Activated T-cell treated with anti-CD3 and anti-CD28 coated beads, Interleukin-2, amount 50 U/mL, for 72 hours (primary cell): ENCODE data around the gene TIMP2. TPM values are rescaled to one million over a fixed set of nuclear protein-coding genes. Genes with fewer than 3 reads are reported as not detected.
A peak's percentile ranks its signal among the peaks of the same experiment; 100 is the strongest.

Experiments
- ATAC-seq, 2 donors: fragments of 150-1000 bp; cut with Tn5 transposase; replicated peaks in 1 of 2; 2 replicates each; pipeline ENCODE4 v1.10.0; 2021; ENCODE audit warnings: moderate library complexity in 2 of 2, mild to moderate bottlenecking in 1 of 2
- DNase-seq, 2 donors: peaks; one replicate each; pipeline ENCODE4 v3.0.0; 2021 to 2022; ENCODE audit warnings: mixed read lengths in 1 of 2
- H3K27ac Mint-ChIP-seq: one replicate; pipeline ENCODE4 v1.8.0; 2022; ENCODE audit warnings: mild to moderate bottlenecking, moderate library complexity, mixed read lengths
- H3K27me3 Mint-ChIP-seq: one replicate; pipeline ENCODE4 v1.8.0; 2022; ENCODE audit warnings: low read depth, mixed read lengths
- H3K36me3 Mint-ChIP-seq, 2 donors: one replicate each; pipeline ENCODE4 v1.8.0; 2022; ENCODE audit warnings: mixed read lengths in 2 of 2, mild to moderate bottlenecking in 1 of 2; ENCODE audit not compliant: insufficient read depth in 2 of 2
- H3K4me1 Mint-ChIP-seq: one replicate; pipeline ENCODE4 v1.8.0; 2022; ENCODE audit warnings: low read depth, mixed read lengths
- H3K4me3 Mint-ChIP-seq, 2 donors: one replicate each; pipeline ENCODE4 v1.8.0; 2022; ENCODE audit warnings: mild to moderate bottlenecking in 2 of 2, mixed read lengths in 2 of 2, moderate library complexity in 2 of 2
- H3K9me3 Mint-ChIP-seq, 2 donors: one replicate each; pipeline ENCODE4 v1.8.0; 2022; ENCODE audit warnings: mixed read lengths in 2 of 2
- total RNA-seq, 2 donors: library from RNA; stranded (reverse); gene quantifications; one replicate each; pipeline ENCODE4 v1.2.3, GENCODE V29; 2022

Gene TIMP2
- total RNA-seq, 2 donors from 2014 or later: 2.6 to 4.1 TPM

GRCh38 chr17:78842881-78843565 is 82.2 kb downstream of the TIMP2 start:
- Mint-ChIP-seq H3K36me3 (peaks cover 0 to 5% of the 10 kb centered on the region in 2 donors), H3K9me3 (no peaks in the 10 kb centered on the region), H3K4me1 (peaks cover 48% of the 10 kb centered on the region), H3K27ac (no peak overlapping the region), H3K27me3 (no peaks in the 10 kb centered on the region), H3K4me3 (no peak overlapping the region)
- ATAC-seq (no peak), DNase-seq (peak; percentile 60 to 70)

GRCh38 chr17:78840780-78841611 is 84.2 kb downstream of the TIMP2 start, which contains the start of gene USP36:
USP36 (minus strand) TSS chr17:78840814; CDS start chr17:78836363, 4,451 bp downstream.
- ATAC-seq: peak; percentile 90 to 91
- Mint-ChIP-seq H3K27ac (peak within 1 kb of the TSS; percentile 85), H3K4me1 (peaks cover 62% of the 10 kb centered on the region)

DNA sequence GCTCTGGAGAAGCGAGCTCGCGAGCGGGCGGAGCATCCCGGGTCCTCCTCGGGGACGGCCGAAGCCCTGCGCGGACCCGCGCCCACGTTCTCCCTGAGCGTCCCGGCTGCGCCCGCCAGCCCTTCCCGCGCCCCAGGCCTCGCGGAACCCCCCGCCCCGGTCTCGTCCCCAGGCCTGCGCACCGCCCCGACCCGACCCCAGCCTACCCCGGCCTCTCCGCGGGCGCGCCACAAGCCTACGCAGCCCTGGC is 84.7 kb downstream of the TIMP2 start:
- Mint-ChIP-seq H3K27me3 (no peaks in the 10 kb centered on the region), H3K4me1 (peaks cover 62% of the 10 kb centered on the region), H3K36me3 (peaks cover 8 to 16% of the 10 kb centered on the region in 2 donors), H3K9me3 (no peaks in the 10 kb centered on the region), H3K4me3 (peak overlapping the region; percentile 90 to 93), H3K27ac (peak overlapping the region; percentile 8)
- DNase-seq (no peak), ATAC-seq (no peak)

More at GRCh38 chr17:78840780-78841611, 84.2 kb downstream of the TIMP2 start, which contains the start of gene USP36:
- H3K4me3 Mint-ChIP-seq: peak within 1 kb of the TSS; percentile 90 to 93
- H3K27me3 Mint-ChIP-seq: no peaks in the 10 kb centered on the region
- DNase-seq: peak; percentile 100
- peaks cover 8 to 11% of the 10 kb centered on the region in 2 donors for H3K36me3 Mint-ChIP-seq
- no peaks in the 10 kb centered on the region for H3K9me3 Mint-ChIP-seq

GRCh38 chr17:78839762-78840529 is 85.2 kb downstream of the TIMP2 start:
- no peaks in the 10 kb centered on the region for H3K9me3 Mint-ChIP-seq
- peaks cover 11 to 16% of the 10 kb centered on the region in 2 donors for H3K36me3 Mint-ChIP-seq
- no peaks in the 10 kb centered on the region for H3K27me3 Mint-ChIP-seq
- ATAC-seq (peak; percentile 30 to 36), DNase-seq (peak; percentile 68 to 73)
- H3K4me3 Mint-ChIP-seq: peak overlapping the region; percentile 90 to 93
- peaks cover 62% of the 10 kb centered on the region for H3K4me1 Mint-ChIP-seq
- H3K27ac Mint-ChIP-seq: peak overlapping the region; percentile 85

DNA sequence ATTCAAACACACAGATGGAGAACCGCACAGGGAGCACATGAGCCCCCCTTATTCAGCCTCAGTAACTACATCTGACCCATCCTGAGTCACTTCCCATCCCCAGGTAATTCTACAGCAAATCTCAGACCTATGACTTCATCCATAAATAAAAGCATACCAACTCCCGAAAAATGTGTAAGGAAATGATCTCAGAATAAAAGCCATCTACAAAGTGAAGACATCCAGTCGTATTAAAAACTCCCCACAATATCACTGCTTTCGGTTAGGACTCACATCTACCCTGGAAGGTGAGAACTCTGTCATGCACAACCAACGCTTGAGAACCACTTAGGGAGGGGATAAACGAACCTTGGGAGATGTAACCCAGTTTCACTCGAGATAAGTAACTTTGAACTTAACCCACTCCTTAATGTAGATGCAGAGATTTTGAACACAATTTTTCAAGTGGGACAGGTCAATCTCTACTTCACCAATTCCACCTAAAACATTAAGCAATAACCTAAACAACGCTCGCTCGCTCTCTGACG is 85.9 kb downstream of the TIMP2 start:
- H3K4me1 Mint-ChIP-seq: peaks cover 56% of the 10 kb centered on the region
- peak overlapping the region; percentile 90 to 93 for H3K4me3 Mint-ChIP-seq
- ATAC-seq (no peak), DNase-seq (no peak)
- peaks cover 11 to 16% of the 10 kb centered on the region in 2 donors for H3K36me3 Mint-ChIP-seq
- H3K27ac Mint-ChIP-seq: peak overlapping the region; percentile 85
- H3K27me3 Mint-ChIP-seq: no peaks in the 10 kb centered on the region
- H3K9me3 Mint-ChIP-seq: no peaks in the 10 kb centered on the region

- no peak for ATAC-seq
- peak overlapping the region; percentile 90 to 93 for H3K4me3 Mint-ChIP-seq
- H3K4me1 Mint-ChIP-seq: peaks cover 49% of the 10 kb centered on the region
- H3K27ac Mint-ChIP-seq: peak overlapping the region; percentile 85
- H3K9me3 Mint-ChIP-seq: no peaks in the 10 kb centered on the region
- no peaks in the 10 kb centered on the region for H3K27me3 Mint-ChIP-seq
- no peak for DNase-seq
- peaks cover 11 to 17% of the 10 kb centered on the region in 2 donors for H3K36me3 Mint-ChIP-seq
Measured at GRCh38 chr17:78838574-78839005, 86.6 kb downstream of the TIMP2 start.

GRCh38 chr17:78836420-78837021 is 88.7 kb downstream of the TIMP2 start:
- Mint-ChIP-seq H3K27ac (no peak overlapping the region), H3K36me3 (peaks cover 14 to 31% of the 10 kb centered on the region in 2 donors)

DNA sequence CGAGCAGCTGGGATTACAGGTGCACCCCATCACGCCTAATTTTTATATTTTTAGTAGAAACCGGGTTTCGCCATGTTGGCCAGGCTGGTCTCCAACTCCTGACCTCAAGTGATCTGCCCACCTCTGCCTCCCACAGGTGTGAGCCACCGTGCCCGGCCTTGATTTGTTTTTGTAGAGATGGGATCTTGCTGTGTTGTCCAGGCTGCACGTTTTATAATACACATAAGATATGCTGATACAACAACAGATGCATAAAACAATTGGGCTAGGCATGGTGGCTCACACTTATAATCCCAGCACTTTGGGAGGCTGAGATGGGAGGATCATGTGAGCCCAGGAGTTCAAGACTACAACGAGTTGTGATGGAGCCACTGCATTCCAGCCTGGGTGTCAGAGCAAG is 90.6 kb downstream of the TIMP2 start:
- H3K9me3 Mint-ChIP-seq: no peaks in the 10 kb centered on the region
- no peak for DNase-seq

More at GRCh38 chr17:78836420-78837021, 88.7 kb downstream of the TIMP2 start:
- DNase-seq (no peak), ATAC-seq (no peak)
- Mint-ChIP-seq H3K27me3 (no peaks in the 10 kb centered on the region), H3K4me1 (peaks cover 33% of the 10 kb centered on the region), H3K4me3 (no peak overlapping the region), H3K9me3 (no peaks in the 10 kb centered on the region)

GRCh38 chr17:78832541-78832810 is 92.7 kb downstream of the TIMP2 start:
- DNase-seq (no peak), ATAC-seq (no peak)
- H3K27ac Mint-ChIP-seq: no peak overlapping the region
- no peaks in the 10 kb centered on the region for H3K9me3 Mint-ChIP-seq
- no peak overlapping the region for H3K4me3 Mint-ChIP-seq
- H3K4me1 Mint-ChIP-seq: peaks cover 14% of the 10 kb centered on the region
- H3K27me3 Mint-ChIP-seq: no peaks in the 10 kb centered on the region
- peaks cover 16 to 45% of the 10 kb centered on the region in 2 donors for H3K36me3 Mint-ChIP-seq

More for the DNA sequence above, 90.6 kb downstream of the TIMP2 start:
- H3K27me3 Mint-ChIP-seq: no peaks in the 10 kb centered on the region
- H3K4me3 Mint-ChIP-seq: no peak overlapping the region
- peaks cover 29% of the 10 kb centered on the region for H3K4me1 Mint-ChIP-seq
- ATAC-seq: no peak
- peaks cover 17 to 41% of the 10 kb centered on the region in 2 donors for H3K36me3 Mint-ChIP-seq
- H3K27ac Mint-ChIP-seq: no peak overlapping the region

- Mint-ChIP-seq H3K9me3 (no peaks in the 10 kb centered on the region), H3K27me3 (no peaks in the 10 kb centered on the region), H3K27ac (no peak overlapping the region), H3K4me3 (no peak overlapping the region), H3K36me3 (peaks cover 16 to 45% of the 10 kb centered on the region in 2 donors), H3K4me1 (peaks cover 9% of the 10 kb centered on the region)
- no peak for ATAC-seq
- no peak for DNase-seq
Measured at GRCh38 chr17:78831688-78832540, 93.3 kb downstream of the TIMP2 start.

DNA sequence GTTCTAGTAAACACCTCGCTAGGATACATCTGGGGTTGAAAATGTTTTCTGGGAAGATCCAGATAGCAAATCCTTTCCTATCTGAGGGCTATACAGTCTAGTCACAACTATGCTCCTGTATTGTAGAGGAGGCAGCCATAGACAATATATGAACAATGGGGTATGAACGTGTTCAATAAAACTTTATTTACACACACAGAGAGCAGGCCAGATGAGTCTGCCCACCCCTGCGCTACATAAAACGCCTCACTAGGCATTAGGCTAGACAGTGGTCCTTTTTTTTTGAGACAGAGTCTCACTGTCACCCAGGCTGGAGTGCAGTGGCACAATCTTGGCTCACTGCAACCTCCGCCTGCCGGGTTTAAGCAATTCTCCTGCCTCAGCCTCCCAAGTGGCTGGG is 95.7 kb downstream of the TIMP2 start:
- H3K27me3 Mint-ChIP-seq: no peaks in the 10 kb centered on the region
- no peak for DNase-seq
- ATAC-seq: no peak
- peaks cover 11 to 36% of the 10 kb centered on the region in 2 donors for H3K36me3 Mint-ChIP-seq
- peaks cover 12% of the 10 kb centered on the region for H3K4me1 Mint-ChIP-seq
- H3K9me3 Mint-ChIP-seq: no peaks in the 10 kb centered on the region
- no peak overlapping the region for H3K4me3 Mint-ChIP-seq
- H3K27ac Mint-ChIP-seq: no peak overlapping the region
